Astrocyte (in vitro differentiated cells and primary cell): ENCODE results near the gene SMAD1. TPM values are rescaled to one million over a fixed set of nuclear protein-coding genes. Genes with fewer than 3 reads are reported as not detected.

Experiments
- DNase-seq: peaks from one replicate; pipeline ENCODE4 v3.0.0-alpha.2; 2010; ENCODE audit warnings: low read depth
- FAIRE-seq: peaks from 2 replicates; lab custom pipeline; 2011; peaks lifted over from hg19 to GRCh38; lab: Jason Lieb, UNC
- H2AFZ ChIP-seq: 2 replicates; pipeline ENCODE4 v1.6.0; 2012; ENCODE audit warnings: low read depth, low read length, inconsistent platforms
- H3K27ac ChIP-seq: 2 replicates; pipeline ENCODE4 v1.5.1; 2011; ENCODE audit warnings: low read depth, low read length, inconsistent platforms
- H3K27me3 ChIP-seq: 2 replicates; pipeline ENCODE4 v1.6.0; 2011; ENCODE audit warnings: low read length, inconsistent platforms; ENCODE audit not compliant: insufficient read depth
- H3K36me3 ChIP-seq: 2 replicates; pipeline ENCODE4 v1.5.1; 2011; ENCODE audit warnings: low read length, inconsistent platforms; ENCODE audit not compliant: insufficient read depth
- H3K4me1 ChIP-seq: 2 replicates; pipeline ENCODE4 v1.5.1; 2011; ENCODE audit warnings: low read length, inconsistent platforms; ENCODE audit not compliant: insufficient read depth
- H3K4me2 ChIP-seq: 2 replicates; pipeline ENCODE4 v1.6.0; 2012; ENCODE audit warnings: low read length, inconsistent platforms
- H3K4me3 ChIP-seq: 2 replicates; pipeline ENCODE4 v1.5.1; 2011; ENCODE audit warnings: low read depth, mild to moderate bottlenecking, low read length, inconsistent platforms; ENCODE audit not compliant: insufficient read depth
- H3K79me2 ChIP-seq: 2 replicates; pipeline ENCODE4 v1.6.0; 2012; ENCODE audit warnings: mild to moderate bottlenecking, low read length, inconsistent platforms; ENCODE audit not compliant: insufficient read depth
- H3K9ac ChIP-seq: 2 replicates; pipeline ENCODE4 v1.6.0; 2012; ENCODE audit warnings: mild to moderate bottlenecking, low read length, inconsistent platforms
- H3K9me3 ChIP-seq: 2 replicates; pipeline ENCODE4 v1.5.1; 2012; ENCODE audit warnings: low read depth, mild to moderate bottlenecking, low read length, inconsistent platforms; ENCODE audit not compliant: insufficient read depth
- H4K20me1 ChIP-seq: 2 replicates; pipeline ENCODE4 v1.6.0; 2012; ENCODE audit warnings: low read length, inconsistent platforms; ENCODE audit not compliant: insufficient read depth
- H3K27ac Mint-ChIP-seq: one replicate; pipeline ENCODE4 v1.8.0; 2021; ENCODE audit warnings: mild to moderate bottlenecking, mixed read lengths; ENCODE audit not compliant: unreplicated experiment
- H3K27me3 Mint-ChIP-seq: one replicate; pipeline ENCODE4 v1.8.0; 2021; ENCODE audit warnings: low read depth, mixed read lengths; ENCODE audit not compliant: unreplicated experiment
- H3K36me3 Mint-ChIP-seq: one replicate; pipeline ENCODE4 v1.8.0; 2021; ENCODE audit warnings: low read depth, mixed read lengths; ENCODE audit not compliant: unreplicated experiment
- H3K4me1 Mint-ChIP-seq: one replicate; pipeline ENCODE4 v1.8.0; 2021; ENCODE audit warnings: low read depth, mixed read lengths; ENCODE audit not compliant: unreplicated experiment
- H3K4me3 Mint-ChIP-seq: one replicate; pipeline ENCODE4 v1.8.0; 2021; ENCODE audit warnings: mild to moderate bottlenecking, moderate library complexity, mixed read lengths; ENCODE audit not compliant: unreplicated experiment
- H3K9me3 Mint-ChIP-seq: one replicate; pipeline ENCODE4 v1.8.0; 2021; ENCODE audit warnings: mild to moderate bottlenecking, mixed read lengths; ENCODE audit not compliant: unreplicated experiment
- EZH2 ChIP-seq: IDR thresholded peaks from 2 replicates; pipeline ENCODE4 v1.6.1; 2012; ENCODE audit warnings: mild to moderate bottlenecking, low read length, inconsistent platforms; ENCODE audit not compliant: insufficient read depth
- total RNA-seq: library from RNA; stranded (reverse); gene quantifications from 2 replicates; pipeline ENCODE4 v1.2.1, GENCODE V29; 2021
- TF ChIP-seq, protein P1 (sequence below): IDR thresholded peaks from 2 replicates; pipeline ENCODE4 v1.5.1; 2011; ENCODE audit warnings: low read depth, mild to moderate bottlenecking, inconsistent platforms, low read length, moderate library complexity; ENCODE audit not compliant: insufficient read depth

SMAD1 gene
- total RNA-seq, 1 donor from 2014 or later = 29.6 TPM

GRCh38 chr4:145493166-145493565 is 11.5 kb downstream of the SMAD1 start:
- Mint-ChIP-seq H3K4me3 (no peak overlapping the region), H3K27ac (no peak overlapping the region), H3K36me3 (no peaks in the 10 kb centered on the region), H3K4me1 (peaks cover 8% of the 10 kb centered on the region), H3K27me3 (no peaks in the 10 kb centered on the region), H3K9me3 (no peaks in the 10 kb centered on the region)
- Histone ChIP-seq H3K9ac (no peak overlapping the region), H3K27me3 (no peaks in the 10 kb centered on the region), H3K4me2 (no peak overlapping the region), H3K4me1 (no peaks in the 10 kb centered on the region), H3K4me3 (no peak overlapping the region), H3K36me3 (no peaks in the 10 kb centered on the region), H3K27ac (no peak overlapping the region), H2AFZ (no peak overlapping the region), H3K9me3 (no peaks in the 10 kb centered on the region), H4K20me1 (peaks cover 79% of the 10 kb centered on the region), H3K79me2 (peaks cover 95% of the 10 kb centered on the region)
- FAIRE-seq (no peak), DNase-seq (no peak)
- TF ChIP-seq, protein P1, sequence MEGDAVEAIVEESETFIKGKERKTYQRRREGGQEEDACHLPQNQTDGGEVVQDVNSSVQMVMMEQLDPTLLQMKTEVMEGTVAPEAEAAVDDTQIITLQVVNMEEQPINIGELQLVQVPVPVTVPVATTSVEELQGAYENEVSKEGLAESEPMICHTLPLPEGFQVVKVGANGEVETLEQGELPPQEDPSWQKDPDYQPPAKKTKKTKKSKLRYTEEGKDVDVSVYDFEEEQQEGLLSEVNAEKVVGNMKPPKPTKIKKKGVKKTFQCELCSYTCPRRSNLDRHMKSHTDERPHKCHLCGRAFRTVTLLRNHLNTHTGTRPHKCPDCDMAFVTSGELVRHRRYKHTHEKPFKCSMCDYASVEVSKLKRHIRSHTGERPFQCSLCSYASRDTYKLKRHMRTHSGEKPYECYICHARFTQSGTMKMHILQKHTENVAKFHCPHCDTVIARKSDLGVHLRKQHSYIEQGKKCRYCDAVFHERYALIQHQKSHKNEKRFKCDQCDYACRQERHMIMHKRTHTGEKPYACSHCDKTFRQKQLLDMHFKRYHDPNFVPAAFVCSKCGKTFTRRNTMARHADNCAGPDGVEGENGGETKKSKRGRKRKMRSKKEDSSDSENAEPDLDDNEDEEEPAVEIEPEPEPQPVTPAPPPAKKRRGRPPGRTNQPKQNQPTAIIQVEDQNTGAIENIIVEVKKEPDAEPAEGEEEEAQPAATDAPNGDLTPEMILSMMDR = no peak
- TF ChIP-seq EZH2 = no peak

- Histone ChIP-seq H3K36me3 (no peaks in the 10 kb centered on the region), H3K4me2 (no peak overlapping the region), H3K4me1 (no peaks in the 10 kb centered on the region), H3K9me3 (no peaks in the 10 kb centered on the region), H3K9ac (no peak overlapping the region), H3K27ac (no peak overlapping the region), H2AFZ (no peak overlapping the region), H3K79me2 (peaks cover 96% of the 10 kb centered on the region), H3K27me3 (no peaks in the 10 kb centered on the region), H3K4me3 (no peak overlapping the region), H4K20me1 (peaks cover 65% of the 10 kb centered on the region)
- Mint-ChIP-seq H3K4me3 (no peak overlapping the region), H3K27me3 (no peaks in the 10 kb centered on the region), H3K36me3 (peaks cover 1% of the 10 kb centered on the region), H3K27ac (no peak overlapping the region), H3K9me3 (no peaks in the 10 kb centered on the region), H3K4me1 (peaks cover 8% of the 10 kb centered on the region)
- TF ChIP-seq, protein P1 = no peak
- no peak for TF ChIP-seq EZH2
- DNase-seq = no peak
- FAIRE-seq = no peak
Measured at GRCh38 chr4:145494666-145495270, 13.1 kb downstream of the SMAD1 start.

- Histone ChIP-seq H3K4me3 (no peak overlapping the region), H3K27me3 (no peaks in the 10 kb centered on the region), H3K4me2 (no peak overlapping the region), H3K4me1 (no peaks in the 10 kb centered on the region), H3K9ac (no peak overlapping the region), H4K20me1 (peaks cover 63% of the 10 kb centered on the region), H3K79me2 (peaks cover 95% of the 10 kb centered on the region), H3K27ac (no peak overlapping the region), H3K36me3 (no peaks in the 10 kb centered on the region), H2AFZ (no peak overlapping the region), H3K9me3 (no peaks in the 10 kb centered on the region)
- DNase-seq = no peak
- Mint-ChIP-seq H3K4me3 (no peak overlapping the region), H3K27ac (no peak overlapping the region), H3K27me3 (no peaks in the 10 kb centered on the region), H3K4me1 (peaks cover 8% of the 10 kb centered on the region), H3K9me3 (no peaks in the 10 kb centered on the region), H3K36me3 (peaks cover 1% of the 10 kb centered on the region)
- TF ChIP-seq, protein P1 = no peak
- no peak for TF ChIP-seq EZH2
- FAIRE-seq = no peak
Measured at GRCh38 chr4:145496292-145496691, 14.6 kb downstream of the SMAD1 start.
